Keratinocyte (primary cell): ENCODE data around the gene HSDL1. TPM values are rescaled to one million over a fixed set of nuclear protein-coding genes. Genes with fewer than 3 reads are reported as not detected.

Source experiments
- DNase-seq: peaks from one replicate; pipeline ENCODE4 v3.0.0-alpha.2; 2011; ENCODE audit warnings: low read depth, missing footprints, low spot score
- FAIRE-seq: peaks from 2 replicates; lab custom pipeline; 2011; peaks lifted over from hg19 to GRCh38; lab: Jason Lieb, UNC
- H2AFZ ChIP-seq: 2 replicates; pipeline ENCODE4 v1.6.0; 2012; ENCODE audit warnings: low read length, control low read depth, inconsistent platforms; ENCODE audit not compliant: control insufficient read depth
- H3K27ac ChIP-seq: 2 replicates; pipeline ENCODE4 v1.5.1; 2011; ENCODE audit warnings: low read length; ENCODE audit not compliant: control insufficient read depth, insufficient read depth
- H3K27me3 ChIP-seq: 3 replicates; pipeline ENCODE4 v1.6.0; 2011; ENCODE audit warnings: low read length; ENCODE audit not compliant: control insufficient read depth, insufficient read depth; ENCODE audit errors: extremely low read depth
- H3K36me3 ChIP-seq, 2 experiments: 2 replicates in 1 of 2; 3 replicates in 1 of 2; pipeline ENCODE4 v1.5.1; 2011; ENCODE audit warnings: low read length in 2 of 2, mild to moderate bottlenecking in 1 of 2; ENCODE audit not compliant: control insufficient read depth in 2 of 2, insufficient read depth in 2 of 2; ENCODE audit errors: extremely low read depth in 1 of 2
- H3K4me1 ChIP-seq: 3 replicates; pipeline ENCODE4 v1.5.1; 2011; ENCODE audit warnings: low read length; ENCODE audit not compliant: control insufficient read depth, insufficient read depth; ENCODE audit errors: extremely low read depth
- H3K4me2 ChIP-seq: 3 replicates; pipeline ENCODE4 v1.6.0; 2011; ENCODE audit warnings: low read depth, low read length; ENCODE audit not compliant: control insufficient read depth, insufficient read depth; ENCODE audit errors: extremely low read depth
- H3K4me3 ChIP-seq, 3 experiments: fragments of 200-600 bp in 1 of 3; sonication (generic) in 1 of 3; 2 replicates in 2 of 3; 3 replicates in 1 of 3; pipeline ENCODE4 v1.5.1; 2011 to 2016; ENCODE audit warnings: low read length in 3 of 3, mild to moderate bottlenecking in 3 of 3, control low read depth in 2 of 3, inconsistent platforms in 1 of 3, low read depth in 1 of 3, mixed read lengths in 1 of 3, mixed run types in 1 of 3, moderate library complexity in 1 of 3; ENCODE audit not compliant: control insufficient read depth in 2 of 3, insufficient read depth in 2 of 3; ENCODE audit errors: extremely low read depth in 1 of 3
- H3K79me2 ChIP-seq: 2 replicates; pipeline ENCODE4 v1.6.0; 2012; ENCODE audit warnings: low read length; ENCODE audit not compliant: control insufficient read depth, insufficient read depth
- H3K9ac ChIP-seq: 3 replicates; pipeline ENCODE4 v1.6.0; 2011; ENCODE audit warnings: low read length; ENCODE audit not compliant: control insufficient read depth, insufficient read depth; ENCODE audit errors: extremely low read depth
- H3K9me1 ChIP-seq: 3 replicates; pipeline ENCODE4 v1.6.0; 2011; ENCODE audit warnings: low read length; ENCODE audit not compliant: control insufficient read depth, insufficient read depth; ENCODE audit errors: extremely low read depth
- H3K9me3 ChIP-seq: 2 replicates; pipeline ENCODE4 v1.5.1; 2012; ENCODE audit warnings: low read depth, low read length; ENCODE audit not compliant: control insufficient read depth
- H4K20me1 ChIP-seq: 3 replicates; pipeline ENCODE4 v1.6.0; 2011; ENCODE audit warnings: low read length; ENCODE audit not compliant: control insufficient read depth, insufficient read depth; ENCODE audit errors: extremely low read depth
- CTCF ChIP-seq, 3 experiments: IDR thresholded peaks in 1 of 3; conservative IDR thresholded peaks in 1 of 3; optimal IDR thresholded peaks in 1 of 3; 2 replicates in 2 of 3; 3 replicates in 1 of 3; pipeline versions ENCODE3 to v1.5.1; 2011; ENCODE audit warnings: low read length in 3 of 3, mild to moderate bottlenecking in 3 of 3, moderate library complexity in 2 of 3, control low read depth in 1 of 3, inconsistent platforms in 1 of 3; ENCODE audit not compliant: insufficient read depth in 2 of 3; ENCODE audit errors: extremely low read depth in 1 of 3
- EZH2 ChIP-seq: IDR thresholded peaks from one replicate; pipeline ENCODE4 v1.6.1; 2012; ENCODE audit warnings: inconsistent platforms, mild to moderate bottlenecking, low read length, moderate library complexity
- dilution Hi-C: fragments of 300-500 bp; cut with MboI; formaldehyde crosslinking; loops from one replicate; pipeline ENCODE4 v1.7.0; 2020; ENCODE audit warnings: low sequenced_read_pairs; ENCODE audit not compliant: extremely low pct_ligation_motif_present
- polyA plus RNA-seq, 5 experiments: library from polyadenylated mRNA; depleted of rRNA in 3 of 5; stranded (reverse) in 3 of 5; stranded (forward) in 1 of 5; unstranded in 1 of 5; fragments of >200 nt; gene quantifications; 1 replicate in 1 of 5; 2 replicates in 3 of 5; 3 replicates in 1 of 5; pipeline versions ENCODE4 v1.2.1 to v1.2.3, GENCODE V29; 2011 to 2012; ENCODE audit warnings: missing spikeins in 2 of 5, low read depth in 1 of 5, low replicate concordance in 1 of 5

HSDL1 gene
- polyA plus RNA-seq, 1 donor (not counting 4 experiments of a cell fraction or from before 2014, with no cell fraction given) = 18.1 TPM

GRCh38 chr16:84111525-84111924 is 33.5 kb downstream of the HSDL1 start:
- peaks cover 3% of the 10 kb centered on the region for H3K9me1 ChIP-seq
- H3K9me3 ChIP-seq = no peaks in the 10 kb centered on the region
- H3K36me3 ChIP-seq = peaks cover 0 to 7% of the 10 kb centered on the region in 2 experiments
- DNase-seq = no peak
- peaks cover 89% of the 10 kb centered on the region for H3K79me2 ChIP-seq
- FAIRE-seq = no peak
- H3K9ac ChIP-seq = no peak overlapping the region
- peaks cover 4% of the 10 kb centered on the region for H4K20me1 ChIP-seq
- H3K4me2 ChIP-seq = no peak overlapping the region
- H3K4me3 ChIP-seq = no peak overlapping the region
- peaks cover 5% of the 10 kb centered on the region for H3K4me1 ChIP-seq
- no peak overlapping the region for H3K27ac ChIP-seq
- H2AFZ ChIP-seq = no peak overlapping the region
- dilution Hi-C loops = no loop called here
- H3K27me3 ChIP-seq = no peaks in the 10 kb centered on the region
- TF ChIP-seq CTCF (optimal IDR thresholded peaks at IDR 0.05 in 1 of 3, IDR thresholded peaks at IDR 0.05 in 1 of 3, conservative IDR thresholded peaks at IDR 0.05 in 1 of 3; ENCODE audit: extremely low read depth in 1 of 3, insufficient read depth in 2 of 3, low read length in 3 of 3) (no peak), EZH2 (no peak)

- dilution Hi-C loops = no loop called here
These were observed 34.5 kb downstream of the HSDL1 start for GRCh38 chr16:84110527-84110926.

More at GRCh38 chr16:84110527-84110926, 34.5 kb downstream of the HSDL1 start:
- H3K4me2 ChIP-seq = no peak overlapping the region
- peaks cover 89% of the 10 kb centered on the region for H3K79me2 ChIP-seq
- FAIRE-seq (no peak), DNase-seq (no peak)
- peaks cover 0 to 7% of the 10 kb centered on the region in 2 experiments for H3K36me3 ChIP-seq
- H3K27me3 ChIP-seq = no peaks in the 10 kb centered on the region
- no peak overlapping the region for H3K4me3 ChIP-seq
- peaks cover 7% of the 10 kb centered on the region for H4K20me1 ChIP-seq
- TF ChIP-seq CTCF (optimal IDR thresholded peaks at IDR 0.05 in 1 of 3, IDR thresholded peaks at IDR 0.05 in 1 of 3, conservative IDR thresholded peaks at IDR 0.05 in 1 of 3; ENCODE audit: extremely low read depth in 1 of 3, insufficient read depth in 2 of 3, low read length in 3 of 3) (no peak), EZH2 (no peak)
- H3K4me1 ChIP-seq = peaks cover 5% of the 10 kb centered on the region
- H3K27ac ChIP-seq = no peak overlapping the region
- H3K9ac ChIP-seq = no peak overlapping the region
- H3K9me3 ChIP-seq = no peaks in the 10 kb centered on the region
- H3K9me1 ChIP-seq = peaks cover 3% of the 10 kb centered on the region
- H2AFZ ChIP-seq = no peak overlapping the region
